Transverse colon (tissue), 4 donors: ENCODE measurements around the gene NUMBL. TPM values are rescaled to one million over a fixed set of nuclear protein-coding genes. Genes with fewer than 3 reads are reported as not detected.

Experiments
- DNase-seq: peaks from one replicate; pipeline ENCODE4 v3.0.0-alpha.2; 2019
- H3K27ac ChIP-seq, 4 donors: fragments of 200-600 bp; sonication (generic); 2 replicates each; pipeline ENCODE4 v1.5.1; 2016 to 2018; ENCODE audit warnings: inconsistent platforms in 4 of 4
- H3K27me3 ChIP-seq: fragments of 200-600 bp; sonication (generic); 2 replicates; pipeline ENCODE4 v1.5.1; 2017; ENCODE audit warnings: inconsistent platforms
- H3K36me3 ChIP-seq, 4 donors: fragments of 200-600 bp; sonication (generic); 2 replicates each; pipeline ENCODE4 v1.5.1; 2017 to 2019; ENCODE audit warnings: inconsistent platforms in 4 of 4
- H3K4me1 ChIP-seq, 4 donors: fragments of 200-600 bp; sonication (generic); 2 replicates each; pipeline ENCODE4 v1.5.1; 2017 to 2020; ENCODE audit warnings: inconsistent platforms in 4 of 4
- H3K4me3 ChIP-seq, 4 donors: fragments of 200-600 bp; sonication (generic); 1 replicate in 1 of 4; 2 replicates in 3 of 4; pipeline versions ENCODE4 v1.5.1 to v1.6.1; 2017 to 2019; ENCODE audit warnings: inconsistent platforms in 4 of 4
- H3K9me3 ChIP-seq, 2 donors: fragments of 200-600 bp; sonication (generic); 2 replicates each; pipeline ENCODE4 v1.5.1; 2017 to 2019; ENCODE audit warnings: inconsistent platforms in 2 of 2
- EP300 ChIP-seq: sonication (generic); formaldehyde crosslinking; IDR thresholded peaks from one replicate; pipeline ENCODE4 v1.6.1; 2017; ENCODE audit warnings: antibody characterized with exemption, low read depth
- POLR2A ChIP-seq: fragments of 450-650 bp; IDR thresholded peaks from one replicate; pipeline ENCODE4 v1.6.1; 2016; ENCODE audit warnings: antibody characterized with exemption, mild to moderate bottlenecking, moderate library complexity
- POLR2AphosphoS5 ChIP-seq, 3 donors: sonication (generic); formaldehyde crosslinking; IDR thresholded peaks; one replicate each; pipeline ENCODE4 v1.6.1; 2016; ENCODE audit warnings: antibody characterized with exemption in 3 of 3
- WGBS, 2 donors: methylation state at CpG; one replicate each; pipeline ENCODE4 v1.1.5; 2018; ENCODE audit warnings: low coverage in 1 of 2; 5-methylcytosine and 5-hydroxymethylcytosine counted together
- in situ Hi-C, 4 donors: fragments of 200-750 bp; cut with MboI; loops; one replicate each; pipeline versions ENCODE4 v1.15.0 to v1.15.1; 2017; ENCODE audit warnings: low sequenced_read_pairs in 3 of 4, low pct_ligation_motif_present in 1 of 4, low pct_unique_long_range_greater_than_20kb in 1 of 4
- intact Hi-C: fragments of 100-400 bp; cut with DNase I; formaldehyde crosslinking; loops from one replicate; pipeline ENCODE4 v1.15.1; 2023; ENCODE audit warnings: low total_unique reads
- total RNA-seq, 4 donors: library from RNA; depleted of rRNA; stranded (reverse); fragments of >200 nt; gene quantifications; one replicate each; pipeline ENCODE4 v1.1.0, GENCODE V29; 2016
- TF ChIP-seq, protein P1 (sequence below), 5 experiments: fragments of 200-600 bp in 3 of 5; fragments of 450-650 bp in 2 of 5; sonication (generic) in 3 of 5; IDR thresholded peaks; 1 replicate in 2 of 5; 2 replicates in 3 of 5; pipeline ENCODE4 v1.5.1; 2016 to 2017; ENCODE audit warnings: antibody characterized with exemption in 5 of 5, inconsistent platforms in 3 of 5, mild to moderate bottlenecking in 2 of 5, moderate library complexity in 1 of 5

NUMBL gene
- total RNA-seq, 4 donors from 2014 or later = 9.0 to 44.9 (median 20.4) TPM

DNA sequence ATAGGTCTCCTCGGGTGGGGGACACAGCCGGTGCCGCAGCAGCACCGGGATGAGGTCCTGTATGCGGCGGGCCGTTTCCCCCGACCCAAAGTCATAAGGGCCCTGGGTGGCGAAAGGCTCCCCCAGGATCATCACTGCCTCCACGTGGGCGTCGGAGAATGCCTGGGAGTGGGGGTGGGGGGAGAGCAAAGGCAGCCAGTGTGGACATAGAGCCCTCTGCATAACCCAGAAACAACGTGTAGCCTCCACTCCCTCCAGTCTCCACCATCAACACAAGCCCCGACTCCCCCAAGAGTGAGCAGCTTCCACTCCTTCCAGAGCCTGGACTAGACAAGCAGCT is 1.7 kb upstream of the NUMBL start:
- Histone ChIP-seq H3K36me3 (peaks cover 0 to 12% (median 0%) of the 10 kb centered on the region in 4 donors), H3K27ac (peak overlapping the region in 3 of 4 donors; percentile 81 to 86 (median 85)), H3K27me3 (no peaks in the 10 kb centered on the region), H3K4me3 (no peak overlapping the region), H3K9me3 (no peaks in the 10 kb centered on the region), H3K4me1 (peaks cover 13 to 24% (median 18%) of the 10 kb centered on the region in 4 donors)
- no peak for DNase-seq
- WGBS, 2 donors = 89% methylated on average over 10 of the region's 14 CpGs; no CpG with 5 or more reads in 1 of the 2 donors
- TF ChIP-seq POLR2AphosphoS5 (IDR thresholded peaks at IDR 0.05) (no peak), POLR2A (no peak), EP300 (no peak)
- TF ChIP-seq, protein P1, sequence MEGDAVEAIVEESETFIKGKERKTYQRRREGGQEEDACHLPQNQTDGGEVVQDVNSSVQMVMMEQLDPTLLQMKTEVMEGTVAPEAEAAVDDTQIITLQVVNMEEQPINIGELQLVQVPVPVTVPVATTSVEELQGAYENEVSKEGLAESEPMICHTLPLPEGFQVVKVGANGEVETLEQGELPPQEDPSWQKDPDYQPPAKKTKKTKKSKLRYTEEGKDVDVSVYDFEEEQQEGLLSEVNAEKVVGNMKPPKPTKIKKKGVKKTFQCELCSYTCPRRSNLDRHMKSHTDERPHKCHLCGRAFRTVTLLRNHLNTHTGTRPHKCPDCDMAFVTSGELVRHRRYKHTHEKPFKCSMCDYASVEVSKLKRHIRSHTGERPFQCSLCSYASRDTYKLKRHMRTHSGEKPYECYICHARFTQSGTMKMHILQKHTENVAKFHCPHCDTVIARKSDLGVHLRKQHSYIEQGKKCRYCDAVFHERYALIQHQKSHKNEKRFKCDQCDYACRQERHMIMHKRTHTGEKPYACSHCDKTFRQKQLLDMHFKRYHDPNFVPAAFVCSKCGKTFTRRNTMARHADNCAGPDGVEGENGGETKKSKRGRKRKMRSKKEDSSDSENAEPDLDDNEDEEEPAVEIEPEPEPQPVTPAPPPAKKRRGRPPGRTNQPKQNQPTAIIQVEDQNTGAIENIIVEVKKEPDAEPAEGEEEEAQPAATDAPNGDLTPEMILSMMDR (IDR thresholded peaks at IDR 0.05) = no peak
- intact Hi-C loops (no loop called here), in situ Hi-C loops (no loop called here)

DNA sequence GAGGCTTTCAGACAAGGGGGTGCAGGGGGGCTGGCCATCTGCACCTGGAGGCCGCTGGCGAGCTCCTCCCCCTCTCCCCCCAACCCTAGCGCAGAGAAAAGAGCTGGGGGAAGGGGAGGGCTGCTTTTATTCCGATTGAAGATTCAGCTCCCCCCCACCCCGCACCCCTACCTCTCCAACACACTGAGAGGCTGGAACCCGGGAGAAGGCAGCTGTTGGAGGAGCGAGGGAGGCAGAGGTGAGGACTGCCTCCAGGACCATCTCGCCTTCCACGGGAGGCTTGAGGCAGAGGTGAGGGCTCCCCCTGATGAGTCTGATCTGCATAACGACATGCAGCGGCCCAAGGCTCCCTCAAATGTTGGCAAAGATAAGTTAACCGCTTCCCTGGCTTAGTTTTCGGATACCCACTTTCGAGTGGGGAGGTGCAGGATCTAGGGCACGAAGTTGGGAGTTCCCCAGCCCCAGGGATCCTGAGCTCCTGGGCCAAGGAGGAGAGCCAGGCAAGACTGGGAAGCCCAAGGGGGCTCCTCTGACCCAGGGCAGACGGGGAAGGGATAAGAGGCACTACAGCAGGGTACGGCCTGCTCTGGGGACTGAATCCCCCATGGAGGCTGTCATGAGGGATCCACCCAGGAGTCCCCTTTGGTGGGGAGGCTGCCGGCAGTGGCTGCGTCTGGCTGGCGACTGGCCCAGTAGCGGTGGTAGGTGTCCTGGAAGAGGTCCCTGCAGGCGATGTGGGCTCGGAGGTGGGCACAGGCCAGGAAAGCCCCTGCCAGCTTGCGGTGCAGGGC is 1.2 kb upstream of the NUMBL start:
- no peaks in the 10 kb centered on the region for H3K27me3 ChIP-seq
- peak overlapping the region in 2 of 4 donors; percentile 53 to 65 for H3K4me3 ChIP-seq
- WGBS, 2 donors = 72% methylated on average over 24 of the region's 24 CpGs; no CpG with 5 or more reads in 1 of the 2 donors
- H3K9me3 ChIP-seq = no peaks in the 10 kb centered on the region
- peaks cover 13 to 24% (median 18%) of the 10 kb centered on the region in 4 donors for H3K4me1 ChIP-seq
- in situ Hi-C loops (no loop called here), intact Hi-C loops (no loop called here)
- peak overlapping the region; percentile 81 to 86 (median 84) for H3K27ac ChIP-seq
- DNase-seq = no peak
- H3K36me3 ChIP-seq = peaks cover 0 to 9% (median 0%) of the 10 kb centered on the region in 4 donors
- TF ChIP-seq, protein P1 (IDR thresholded peaks at IDR 0.05) = no peak
- TF ChIP-seq EP300 (no peak), POLR2AphosphoS5 (IDR thresholded peaks at IDR 0.05) (no peak), POLR2A (no peak)

DNA sequence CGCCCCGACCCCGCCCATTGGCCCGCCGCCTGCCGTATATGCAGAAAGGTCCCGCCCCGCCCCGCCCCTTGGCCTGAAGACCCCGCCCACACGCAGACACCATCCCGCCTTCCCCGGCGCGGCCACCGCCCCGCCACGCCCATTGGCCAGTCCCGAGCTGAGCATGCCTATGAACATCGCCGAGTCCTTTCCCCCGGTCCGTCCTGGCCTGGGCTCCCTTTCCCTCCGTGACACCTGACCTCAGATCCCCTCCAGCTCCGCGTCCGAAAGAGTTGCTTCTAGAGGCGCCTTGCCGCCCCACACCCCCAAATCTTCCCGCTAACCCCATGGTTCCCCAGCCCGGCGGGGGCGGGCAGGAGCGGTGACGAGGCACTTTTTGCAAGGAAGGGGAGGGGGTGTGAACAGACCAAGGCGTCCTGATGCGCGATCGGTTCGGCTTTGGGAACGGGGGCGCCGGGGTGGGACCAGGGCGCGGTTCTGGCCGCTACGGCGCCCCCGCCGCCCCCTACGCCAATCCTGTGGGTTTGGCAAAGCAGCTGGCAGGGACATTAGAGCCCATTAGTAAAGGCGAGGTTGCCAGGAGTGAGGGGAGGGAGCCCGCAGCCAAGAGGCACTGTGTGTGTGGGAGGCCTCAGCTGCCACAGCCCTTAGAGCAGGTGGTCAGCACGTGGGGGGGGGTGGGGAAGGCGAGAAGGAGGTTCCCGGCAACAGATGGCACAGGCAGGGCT is 406 bp upstream of the NUMBL start:
- Histone ChIP-seq H3K4me3 (peak overlapping the region; percentile 9 to 65 (median 58)), H3K27ac (peak overlapping the region; percentile 81 to 86 (median 84)), H3K9me3 (no peaks in the 10 kb centered on the region), H3K27me3 (no peaks in the 10 kb centered on the region), H3K36me3 (peaks cover 0 to 7% (median 0%) of the 10 kb centered on the region in 4 donors), H3K4me1 (peaks cover 13 to 24% (median 18%) of the 10 kb centered on the region in 4 donors)
- DNase-seq = peak; percentile 96
- TF ChIP-seq EP300 = no peak
- peak; percentile 5 to 72 (median 39) for TF ChIP-seq POLR2AphosphoS5 (IDR thresholded peaks at IDR 0.05)
- peak; percentile 44 for TF ChIP-seq POLR2A
- intact Hi-C loops (no loop called here), in situ Hi-C loops (no loop called here)
- 1% methylated on average over 30 of the region's 56 CpGs; no CpG with 5 or more reads in 1 of the 2 donors for WGBS, 2 donors

DNA sequence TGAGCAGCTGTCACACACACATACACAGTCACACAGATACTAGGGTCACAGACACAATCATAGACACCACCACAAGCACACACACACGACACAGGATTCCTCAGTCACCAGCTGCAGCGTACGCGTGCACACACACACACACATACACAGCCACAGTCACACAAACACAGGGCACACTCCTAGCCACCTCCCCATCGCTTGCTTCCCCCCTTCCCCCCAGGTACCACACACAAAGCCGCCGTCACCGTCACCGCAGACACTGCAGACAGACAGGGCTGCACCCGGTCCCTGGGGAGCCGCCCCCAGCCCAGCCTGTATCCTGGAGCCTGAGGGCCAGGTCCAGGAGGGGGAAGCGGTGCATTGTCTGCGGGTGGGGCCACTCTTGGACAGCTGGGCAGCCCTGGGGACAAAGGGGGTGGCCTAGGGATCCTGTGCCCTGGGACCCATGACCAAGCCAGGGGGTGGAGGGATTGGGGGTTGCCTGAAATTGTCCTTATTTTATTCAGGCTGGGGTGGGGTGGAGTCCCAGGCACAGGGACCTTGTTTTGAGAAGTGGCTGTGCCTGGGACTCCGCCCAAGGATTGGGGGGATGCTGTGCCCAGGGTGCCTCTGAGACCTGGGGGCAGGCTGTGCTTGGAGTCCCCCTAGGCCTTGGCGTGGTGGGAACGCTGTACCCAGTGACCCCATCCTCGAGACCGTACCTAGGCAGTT is 957 bp downstream of the NUMBL start:
- peak overlapping the region; percentile 81 to 86 (median 84) for H3K27ac ChIP-seq
- in situ Hi-C loops (no loop called here), intact Hi-C loops (no loop called here)
- WGBS, 2 donors = 34% methylated on average over 16 of the region's 18 CpGs; no CpG with 5 or more reads in 1 of the 2 donors
- peaks cover 13 to 24% (median 18%) of the 10 kb centered on the region in 4 donors for H3K4me1 ChIP-seq
- H3K27me3 ChIP-seq = no peaks in the 10 kb centered on the region
- peak overlapping the region; percentile 53 to 71 (median 64) for H3K4me3 ChIP-seq
- no peaks in the 10 kb centered on the region for H3K36me3 ChIP-seq
- no peaks in the 10 kb centered on the region for H3K9me3 ChIP-seq
- TF ChIP-seq EP300 (no peak), POLR2AphosphoS5 (IDR thresholded peaks at IDR 0.05) (no peak), POLR2A (no peak)
- TF ChIP-seq, protein P1 (IDR thresholded peaks at IDR 0.05) = no peak
- no peak for DNase-seq
